NCI-H524 treated with DMSO at 0.1 percent for 48 hours (cell line): ENCODE results near the gene AMIGO1.
"Not testable (repeated sequence)": the region's sequence is repeated elsewhere in the genome, so short reads cannot be mapped to it uniquely, and the experiment has no call there.

Experiments used
- DNase-seq: peaks from one replicate; lab custom pipeline; 2025; lab: John Stamatoyannopoulos, UW

AMIGO1 gene

GRCh38 chr1:109483672-109484518, 25.6 kb downstream of the AMIGO1 start, which contains the start of gene ATXN7L2:
Gene ATXN7L2, plus strand, starts transcription at chr1:109483905. Its CDS starts 49 bp downstream, at chr1:109483954.
- DNase-seq = peak; percentile 66

- peak; percentile 66 for DNase-seq
These were observed 26.5 kb downstream of the AMIGO1 start for GRCh38 chr1:109482791-109483671.

GRCh38 chr1:109482242-109482641, 27.3 kb downstream of the AMIGO1 start:
- DNase-seq = peak; percentile 50

GRCh38 chr1:109481646-109482045, 27.9 kb downstream of the AMIGO1 start:
- DNase-seq = no peak

GRCh38 chr1:109479901-109480300, 29.6 kb downstream of the AMIGO1 start:
- DNase-seq = no peak

GRCh38 chr1:109479311-109479710, 30.2 kb downstream of the AMIGO1 start:
- no peak for DNase-seq

GRCh38 chr1:109478806-109479205, 30.7 kb downstream of the AMIGO1 start:
- no peak for DNase-seq

- DNase-seq = no peak
These were observed 31.7 kb downstream of the AMIGO1 start for GRCh38 chr1:109477821-109478220.

GRCh38 chr1:109476825-109477224, 32.7 kb downstream of the AMIGO1 start:
- DNase-seq = no peak

- DNase-seq = no peak
These were observed 34.3 kb downstream of the AMIGO1 start for GRCh38 chr1:109475261-109475660.

- no peak for DNase-seq
These were observed 34.8 kb downstream of the AMIGO1 start for GRCh38 chr1:109474697-109475096.

- not testable (repeated sequence) for DNase-seq
These were observed 36.1 kb downstream of the AMIGO1 start for GRCh38 chr1:109473284-109474057.

GRCh38 chr1:109472779-109473178, 36.7 kb downstream of the AMIGO1 start:
- no peak for DNase-seq

- no peak for DNase-seq
These were observed 39.3 kb downstream of the AMIGO1 start for GRCh38 chr1:109470245-109470644.

- no peak for DNase-seq
These were observed 40.6 kb downstream of the AMIGO1 start for GRCh38 chr1:109468903-109469302.

- DNase-seq = no peak
These were observed 41.5 kb downstream of the AMIGO1 start for GRCh38 chr1:109468061-109468460.

GRCh38 chr1:109467301-109467777, 42.2 kb downstream of the AMIGO1 start:
- DNase-seq = peak; percentile 12

- DNase-seq = no peak
These were observed 42.9 kb downstream of the AMIGO1 start, which contains the start of gene SYPL2 for GRCh38 chr1:109466452-109467300. Gene SYPL2, plus strand, starts transcription at chr1:109466546. Its CDS starts 298 bp downstream, at chr1:109466844.

- no peak for DNase-seq
These were observed 43.4 kb downstream of the AMIGO1 start for GRCh38 chr1:109466125-109466451.

GRCh38 chr1:109457819-109458218, 51.7 kb downstream of the AMIGO1 start:
- no peak for DNase-seq
